ENCODE data around the gene RAB23.
A peak's percentile ranks its signal among the peaks of the same experiment; 100 is the strongest.

The RAB23 gene

GRCh38 chr6:57221936-57222742, at the start of gene RAB23:
TSS of gene RAB23 (minus strand) at chr6:57222307. CDS start at chr6:57210380, 11,927 bp downstream.
- DNase-seq (ENCODE audit: low spot score) = peak; percentile 97

- no peak for DNase-seq (ENCODE audit: low spot score)
These were observed 46.2 kb upstream of the RAB23 start for GRCh38 chr6:57268294-57268640.

GRCh38 chr6:57267586-57268293, 45.6 kb upstream of the RAB23 start:
- peak; percentile 83 for DNase-seq (ENCODE audit: low spot score)

GRCh38 chr6:57265755-57266221, 43.7 kb upstream of the RAB23 start:
- no peak for DNase-seq (ENCODE audit: low spot score)

- DNase-seq (ENCODE audit: low spot score) = no peak
These were observed 41.6 kb upstream of the RAB23 start for GRCh38 chr6:57263739-57264138.

GRCh38 chr6:57262901-57263694, 41.0 kb upstream of the RAB23 start:
- DNase-seq (ENCODE audit: low spot score) = peak; percentile 58

GRCh38 chr6:57262488-57262887, 40.4 kb upstream of the RAB23 start:
- peak; percentile 63 for DNase-seq (ENCODE audit: low spot score)

- no peak for DNase-seq (ENCODE audit: low spot score)
These were observed 39.8 kb upstream of the RAB23 start for GRCh38 chr6:57261926-57262325.

- no peak for DNase-seq (ENCODE audit: low spot score)
These were observed 37.0 kb upstream of the RAB23 start for GRCh38 chr6:57259064-57259463.

GRCh38 chr6:57257911-57258541, 35.9 kb upstream of the RAB23 start:
- peak; percentile 70 for DNase-seq (ENCODE audit: low spot score)

GRCh38 chr6:57256541-57256940, 34.4 kb upstream of the RAB23 start:
- DNase-seq (ENCODE audit: low spot score) = no peak

GRCh38 chr6:57255451-57256169, 33.5 kb upstream of the RAB23 start:
- no peak for DNase-seq (ENCODE audit: low spot score)

- no peak for DNase-seq (ENCODE audit: low spot score)
These were observed 32.1 kb upstream of the RAB23 start for GRCh38 chr6:57254055-57254717.

- peak; percentile 52 for DNase-seq (ENCODE audit: low spot score)
These were observed 30.9 kb upstream of the RAB23 start for GRCh38 chr6:57252975-57253374.

- no peak for DNase-seq (ENCODE audit: low spot score)
These were observed 30.0 kb upstream of the RAB23 start for GRCh38 chr6:57252137-57252536.

- DNase-seq (ENCODE audit: low spot score) = no peak
These were observed 28.2 kb upstream of the RAB23 start for GRCh38 chr6:57250348-57250747.

- DNase-seq (ENCODE audit: low spot score) = no peak
These were observed 26.3 kb upstream of the RAB23 start for GRCh38 chr6:57248311-57248895.

GRCh38 chr6:57247603-57248002, 25.5 kb upstream of the RAB23 start:
- no peak for DNase-seq (ENCODE audit: low spot score)

- DNase-seq (ENCODE audit: low spot score) = no peak
These were observed 24.2 kb upstream of the RAB23 start for GRCh38 chr6:57246307-57246706.

- DNase-seq (ENCODE audit: low spot score) = no peak
These were observed 21.8 kb upstream of the RAB23 start for GRCh38 chr6:57243954-57244353.

Data from AG20443 (cell line).